ENCODE data around the gene PSMD9.
"Not testable (repeated sequence)": the region's sequence is repeated elsewhere in the genome, so short reads cannot be mapped to it uniquely, and the experiment has no call there.

The PSMD9 gene

GRCh38 chr12:121874071-121874470, 14.5 kb upstream of the PSMD9 start:
- DNase-seq = peak; percentile 85

GRCh38 chr12:121875582-121875981, 13.0 kb upstream of the PSMD9 start:
- DNase-seq = no peak

GRCh38 chr12:121876080-121876447, 12.5 kb upstream of the PSMD9 start:
- DNase-seq = not testable (repeated sequence)

- DNase-seq = no peak
Measured at GRCh38 chr12:121883315-121883660, 5.3 kb upstream of the PSMD9 start.

- DNase-seq = not testable (repeated sequence)
Measured at GRCh38 chr12:121885129-121885528, 3.5 kb upstream of the PSMD9 start.

- DNase-seq = no peak
Measured at GRCh38 chr12:121888083-121888477, 510 bp upstream of the PSMD9 start.

GRCh38 chr12:121889274-121889624, 659 bp downstream of the PSMD9 start:
- DNase-seq = no peak

- not testable (repeated sequence) for DNase-seq
Measured at GRCh38 chr12:121889661-121890060, 1.1 kb downstream of the PSMD9 start.

- DNase-seq = no peak
Measured at GRCh38 chr12:121892673-121893561, 4.3 kb downstream of the PSMD9 start.

GRCh38 chr12:121893961-121894460, 5.4 kb downstream of the PSMD9 start:
- peak; percentile 19 for DNase-seq

- no peak for DNase-seq
Measured at GRCh38 chr12:121894633-121895032, 6.0 kb downstream of the PSMD9 start.

- DNase-seq = no peak
Measured at GRCh38 chr12:121898287-121898686, 9.7 kb downstream of the PSMD9 start.

GRCh38 chr12:121899590-121899989, 11.0 kb downstream of the PSMD9 start:
- DNase-seq = no peak

- peak; percentile 15 for DNase-seq
Measured at GRCh38 chr12:121903202-121903601, 14.6 kb downstream of the PSMD9 start.

- no peak for DNase-seq
Measured at GRCh38 chr12:121905746-121906145, 17.2 kb downstream of the PSMD9 start.

- no peak for DNase-seq
Measured at GRCh38 chr12:121908702-121909101, 20.1 kb downstream of the PSMD9 start.

- peak; percentile 25 for DNase-seq
Measured at GRCh38 chr12:121911824-121912585, 23.4 kb downstream of the PSMD9 start.

GRCh38 chr12:121915841-121916321, 27.3 kb downstream of the PSMD9 start:
- DNase-seq = no peak

- DNase-seq = peak; percentile 42
Measured at GRCh38 chr12:121916719-121917118, 28.1 kb downstream of the PSMD9 start.

- peak; percentile 94 for DNase-seq
Measured at GRCh38 chr12:121917950-121918678, 29.5 kb downstream of the PSMD9 start, which contains the start of gene CFAP251. TSS of gene CFAP251 (plus strand) at chr12:121918592. CDS start at chr12:121921306, 2,714 bp downstream.

- no peak for DNase-seq
Measured at GRCh38 chr12:121918679-121919038, 30.1 kb downstream of the PSMD9 start.

- peak; percentile 63 for DNase-seq
Measured at GRCh38 chr12:121921066-121921465, 32.5 kb downstream of the PSMD9 start.

GRCh38 chr12:121925358-121925695, 36.7 kb downstream of the PSMD9 start:
- no peak for DNase-seq
